Loucy (cell line): ENCODE results near the gene FSIP1.

Experiments
- H2AFZ ChIP-seq: fragments of 200-600 bp; sonication (generic); 2 replicates; pipeline ENCODE4 v1.6.0; 2016; ENCODE audit warnings: antibody characterized with exemption, mild to moderate bottlenecking, low read length, moderate library complexity
- H3F3A ChIP-seq: fragments of 200-600 bp; 2 replicates; pipeline ENCODE4 v1.6.0; 2016; ENCODE audit warnings: antibody characterized with exemption, low read depth, mild to moderate bottlenecking
- H3K27me3 ChIP-seq: fragments of 200-600 bp; sonication (generic); 2 replicates; pipeline ENCODE4 v1.6.1; 2014; ENCODE audit warnings: low read length, mild to moderate bottlenecking; ENCODE audit not compliant: insufficient read depth, poor library complexity, severe bottlenecking
- H3K36me3 ChIP-seq: fragments of 200-600 bp; sonication (generic); 2 replicates; pipeline ENCODE4 v1.6.1; 2016; ENCODE audit warnings: low read length; ENCODE audit not compliant: insufficient read depth
- H3K4me1 ChIP-seq: fragments of 200-600 bp; sonication (generic); 2 replicates; pipeline ENCODE4 v1.5.1; 2014; ENCODE audit warnings: low read length, mild to moderate bottlenecking; ENCODE audit not compliant: insufficient read depth, poor library complexity, severe bottlenecking
- H3K4me2 ChIP-seq: fragments of 200-600 bp; sonication (generic); 2 replicates; pipeline ENCODE4 v1.6.0; 2014; ENCODE audit warnings: antibody characterized with exemption, low read length, low read depth, mild to moderate bottlenecking; ENCODE audit not compliant: poor library complexity, severe bottlenecking
- H3K4me3 ChIP-seq: fragments of 200-600 bp; sonication (generic); 2 replicates; pipeline ENCODE4 v1.5.1; 2014; ENCODE audit warnings: low read length, mild to moderate bottlenecking, mixed read lengths; ENCODE audit not compliant: poor library complexity, severe bottlenecking
- H3K79me2 ChIP-seq: fragments of 200-600 bp; sonication (generic); 2 replicates; pipeline ENCODE4 v1.6.1; 2014; ENCODE audit warnings: low read length; ENCODE audit not compliant: insufficient read depth
- H3K9ac ChIP-seq: fragments of 200-600 bp; sonication (generic); 2 replicates; pipeline ENCODE4 v1.6.0; 2014; ENCODE audit warnings: mild to moderate bottlenecking, low read depth, low read length, moderate library complexity; ENCODE audit not compliant: poor library complexity, severe bottlenecking
- H3K9me2 ChIP-seq: fragments of 200-600 bp; sonication (generic); replicated peaks from 2 replicates; pipeline ENCODE4 v1.6.1; 2016; ENCODE audit warnings: low read depth, low read length, mixed read lengths
- H3K9me3 ChIP-seq: fragments of 200-600 bp; sonication (generic); 2 replicates; pipeline ENCODE4 v1.6.1; 2014; ENCODE audit warnings: mild to moderate bottlenecking, antibody characterized with exemption, low read length, low read depth; ENCODE audit not compliant: insufficient read depth
- H4K20me1 ChIP-seq: fragments of 200-600 bp; sonication (generic); 2 replicates; pipeline ENCODE4 v1.6.0; 2014; ENCODE audit warnings: antibody characterized with exemption, low read length, mild to moderate bottlenecking; ENCODE audit not compliant: insufficient read depth, poor library complexity, severe bottlenecking
- CTCF ChIP-seq: fragments of 200-600 bp; sonication (generic); conservative IDR thresholded peaks from 2 replicates; pipeline ENCODE4 v1.5.1; 2014; ENCODE audit warnings: mild to moderate bottlenecking, antibody characterized with exemption, low read length
- EZH2phosphoT487 ChIP-seq: fragments of 200-600 bp; IDR thresholded peaks from 2 replicates; pipeline ENCODE4 v1.6.1; 2018; ENCODE audit warnings: antibody characterized with exemption, mild to moderate bottlenecking, moderate library complexity, borderline replicate concordance

Gene FSIP1

GRCh38 chr15:39623529-39623931 lies 159.1 kb downstream of the FSIP1 start:
- H3K4me1 ChIP-seq = peaks cover 60% of the 10 kb centered on the region
- H3K36me3 ChIP-seq = no peaks in the 10 kb centered on the region
- no peaks in the 10 kb centered on the region for H3K27me3 ChIP-seq
- no peaks in the 10 kb centered on the region for H4K20me1 ChIP-seq
- peaks cover 20% of the 10 kb centered on the region for H3F3A ChIP-seq
- no peak for TF ChIP-seq EZH2phosphoT487
- no peak for TF ChIP-seq CTCF
- no peaks in the 10 kb centered on the region for H3K9me2 ChIP-seq
- peak overlapping the region; percentile 35 for H3K9ac ChIP-seq
- peak overlapping the region; percentile 44 for H2AFZ ChIP-seq
- no peaks in the 10 kb centered on the region for H3K9me3 ChIP-seq
- no peaks in the 10 kb centered on the region for H3K79me2 ChIP-seq
- H3K4me2 ChIP-seq = peak overlapping the region; percentile 72
- peak overlapping the region; percentile 50 for H3K4me3 ChIP-seq

- Histone ChIP-seq H3K4me1 (peaks cover 54% of the 10 kb centered on the region), H3K9me2 (no peaks in the 10 kb centered on the region), H3K9ac (peak overlapping the region; percentile 35), H3K79me2 (no peaks in the 10 kb centered on the region), H3K4me2 (peak overlapping the region; percentile 72), H3K9me3 (no peaks in the 10 kb centered on the region), H3K4me3 (peak overlapping the region; percentile 50), H3K36me3 (no peaks in the 10 kb centered on the region), H4K20me1 (no peaks in the 10 kb centered on the region), H3K27me3 (no peaks in the 10 kb centered on the region), H2AFZ (peak overlapping the region; percentile 44), H3F3A (peaks cover 20% of the 10 kb centered on the region)
- TF ChIP-seq CTCF (no peak), EZH2phosphoT487 (no peak)
Observed at GRCh38 chr15:39622660-39623516, 159.8 kb downstream of the FSIP1 start.

- no peak overlapping the region for H3K4me3 ChIP-seq
- H3K9me3 ChIP-seq = no peaks in the 10 kb centered on the region
- H3K9me2 ChIP-seq = no peaks in the 10 kb centered on the region
- no peak overlapping the region for H2AFZ ChIP-seq
- no peaks in the 10 kb centered on the region for H3K27me3 ChIP-seq
- H3F3A ChIP-seq = peaks cover 20% of the 10 kb centered on the region
- no peaks in the 10 kb centered on the region for H4K20me1 ChIP-seq
- no peaks in the 10 kb centered on the region for H3K79me2 ChIP-seq
- TF ChIP-seq CTCF (no peak), EZH2phosphoT487 (no peak)
- H3K4me2 ChIP-seq = no peak overlapping the region
- H3K4me1 ChIP-seq = peaks cover 46% of the 10 kb centered on the region
- H3K36me3 ChIP-seq = no peaks in the 10 kb centered on the region
- H3K9ac ChIP-seq = no peak overlapping the region
Observed at GRCh38 chr15:39621976-39622375, 160.7 kb downstream of the FSIP1 start.
